IPS-NIHi11 (cell line): ENCODE data around the gene ARHGAP32.

Source experiments
- DNase-seq: peaks from one replicate; pipeline ENCODE4 v3.0.0; 2012; ENCODE audit warnings: mixed read lengths, low spot score

Gene ARHGAP32

DNA sequence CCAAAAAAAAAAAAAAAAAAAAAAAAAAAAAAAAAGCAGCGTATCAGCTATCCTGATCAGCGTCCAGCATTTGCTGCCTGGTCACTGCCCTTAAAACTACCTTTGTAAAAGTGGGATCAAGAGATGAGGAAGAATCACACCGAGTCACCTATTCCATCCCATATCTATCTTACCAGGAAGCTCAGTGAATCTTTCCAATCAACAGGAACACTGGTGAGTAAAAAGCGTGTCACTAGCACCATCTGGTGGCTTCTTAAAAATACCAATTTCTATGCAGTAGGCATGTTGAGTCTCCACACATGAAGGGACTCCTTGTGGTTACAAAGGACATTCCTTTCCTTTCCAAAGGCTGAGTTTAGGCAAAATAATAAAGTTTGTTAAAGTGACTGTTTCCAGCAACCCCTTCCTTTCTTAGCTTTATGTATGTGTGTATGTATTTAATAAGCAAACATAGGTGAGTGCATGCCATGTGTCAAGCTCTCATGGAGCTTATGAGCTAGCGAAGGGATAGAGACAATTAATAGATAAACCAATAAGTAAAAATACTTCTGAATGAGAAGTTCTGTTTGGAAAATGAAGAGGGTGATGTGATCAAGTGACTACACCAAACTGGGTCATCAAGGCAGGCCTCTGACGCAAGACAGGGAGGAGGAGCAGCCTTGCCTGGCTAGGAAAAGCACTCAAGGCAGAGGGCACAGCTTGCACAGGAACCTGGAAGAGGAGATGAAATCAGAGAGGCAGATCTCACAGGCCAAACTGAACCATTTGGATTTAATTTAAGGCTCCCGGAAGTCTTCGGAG is 235.5 kb downstream of the ARHGAP32 start:
- peak; percentile 81 for DNase-seq

DNA sequence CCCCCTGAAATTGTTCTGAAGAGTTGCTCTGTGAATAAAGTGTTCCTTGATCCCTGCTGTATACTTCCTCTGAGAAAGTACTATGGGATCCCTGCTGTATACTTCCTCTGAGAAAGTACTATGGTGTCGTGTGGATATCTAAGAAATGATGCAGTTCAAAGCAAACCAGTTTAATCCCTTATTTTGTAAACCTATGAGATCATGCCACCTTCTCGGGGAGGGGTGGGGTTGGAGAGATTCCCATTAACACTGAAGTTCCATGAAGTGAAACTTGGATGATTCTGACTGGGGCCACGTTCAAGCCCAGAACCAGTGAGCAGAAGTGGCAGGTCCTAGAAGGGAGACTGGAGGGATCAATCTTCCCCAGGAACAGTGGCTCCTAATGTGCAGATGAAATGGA is 236.5 kb downstream of the ARHGAP32 start:
- DNase-seq = no peak

- DNase-seq = no peak
Measured at GRCh38 chr11:128953151-128953550, 239.0 kb downstream of the ARHGAP32 start.

GRCh38 chr11:128949791-128950454 is 242.2 kb downstream of the ARHGAP32 start:
- no peak for DNase-seq

GRCh38 chr11:128948583-128948982 is 243.5 kb downstream of the ARHGAP32 start:
- DNase-seq = peak; percentile 47

GRCh38 chr11:128947773-128948172 is 244.4 kb downstream of the ARHGAP32 start:
- no peak for DNase-seq

GRCh38 chr11:128946648-128947047 is 245.5 kb downstream of the ARHGAP32 start:
- no peak for DNase-seq

DNA sequence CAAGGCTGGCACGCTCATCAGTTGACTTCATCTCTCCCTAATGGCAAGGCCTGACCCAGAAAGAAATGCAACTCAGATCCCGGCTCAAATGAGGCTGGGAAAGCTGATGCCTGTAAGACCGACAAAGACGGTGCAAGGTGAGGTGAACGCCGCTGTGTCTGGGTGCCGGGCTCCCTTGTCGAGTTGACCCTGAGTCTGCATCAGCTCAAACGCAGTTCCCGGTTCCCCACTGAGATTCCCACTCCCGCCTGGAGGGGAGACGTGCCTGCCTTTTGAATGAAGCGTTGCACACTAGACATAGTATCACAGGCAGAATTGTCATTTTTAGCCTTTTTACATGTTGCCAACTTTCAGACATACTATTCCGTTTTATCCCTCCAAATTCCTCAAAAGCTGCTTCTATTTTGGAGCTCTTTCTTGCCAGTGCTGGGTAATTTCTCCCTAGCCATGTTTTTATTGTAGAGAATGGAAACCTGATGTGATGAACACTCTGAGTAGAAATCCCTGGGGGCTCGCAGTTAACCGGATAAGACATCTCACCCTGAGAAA is 248.6 kb downstream of the ARHGAP32 start:
- DNase-seq = no peak

DNA sequence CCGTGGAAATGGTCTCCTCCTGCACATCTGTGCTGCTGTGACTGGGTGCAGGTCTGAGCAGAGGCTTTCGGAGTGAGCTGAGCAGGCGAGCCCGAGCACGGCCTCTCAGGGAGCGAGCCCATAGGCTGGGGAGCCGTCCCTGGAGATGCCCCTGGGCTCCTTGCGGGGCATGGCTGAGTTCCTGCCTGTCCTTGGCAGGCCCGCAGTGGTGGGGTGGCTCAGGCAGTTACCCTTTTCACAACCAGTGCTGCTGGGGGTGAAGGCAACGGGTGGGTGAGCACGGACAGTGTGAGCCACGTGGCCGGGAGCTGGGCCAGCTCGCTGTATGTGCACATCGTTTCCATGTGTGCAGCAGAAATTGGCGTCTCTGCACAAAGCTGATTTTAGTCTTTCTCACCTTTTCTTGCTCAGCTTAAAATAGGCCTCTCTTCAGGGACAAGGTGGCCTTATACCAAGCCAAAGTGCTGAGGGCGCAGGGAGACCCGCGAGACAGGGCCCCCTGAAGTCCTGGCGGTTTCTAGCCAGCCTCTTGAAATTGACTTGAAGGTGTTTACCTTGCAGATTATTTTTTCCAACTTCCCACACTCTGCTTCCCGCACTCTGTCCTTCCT is 249.2 kb downstream of the ARHGAP32 start, which contains the start of gene TP53AIP1:
TP53AIP1 (minus strand) TSS at position 55 of the 611 bp plus-strand sequence. CDS start 5,053 bp downstream, outside the sequence.
- no peak for DNase-seq

DNA sequence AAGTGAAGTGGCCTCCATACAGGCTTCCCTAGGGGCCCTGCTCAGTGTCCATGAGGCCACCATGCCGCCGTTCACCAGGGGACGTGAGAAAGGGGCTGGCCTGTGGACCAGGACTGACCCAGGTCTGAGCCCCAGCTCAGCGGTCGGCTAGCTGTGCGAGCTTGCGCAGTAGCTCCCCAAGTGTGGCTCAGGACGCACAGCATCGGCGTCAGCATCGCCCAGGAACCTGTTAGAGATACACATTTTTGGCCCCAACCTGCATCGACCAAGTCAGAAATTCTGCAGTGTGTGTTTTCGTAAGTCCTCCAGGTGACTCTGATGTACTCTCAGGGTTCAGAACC is 249.9 kb downstream of the ARHGAP32 start:
- no peak for DNase-seq

DNA sequence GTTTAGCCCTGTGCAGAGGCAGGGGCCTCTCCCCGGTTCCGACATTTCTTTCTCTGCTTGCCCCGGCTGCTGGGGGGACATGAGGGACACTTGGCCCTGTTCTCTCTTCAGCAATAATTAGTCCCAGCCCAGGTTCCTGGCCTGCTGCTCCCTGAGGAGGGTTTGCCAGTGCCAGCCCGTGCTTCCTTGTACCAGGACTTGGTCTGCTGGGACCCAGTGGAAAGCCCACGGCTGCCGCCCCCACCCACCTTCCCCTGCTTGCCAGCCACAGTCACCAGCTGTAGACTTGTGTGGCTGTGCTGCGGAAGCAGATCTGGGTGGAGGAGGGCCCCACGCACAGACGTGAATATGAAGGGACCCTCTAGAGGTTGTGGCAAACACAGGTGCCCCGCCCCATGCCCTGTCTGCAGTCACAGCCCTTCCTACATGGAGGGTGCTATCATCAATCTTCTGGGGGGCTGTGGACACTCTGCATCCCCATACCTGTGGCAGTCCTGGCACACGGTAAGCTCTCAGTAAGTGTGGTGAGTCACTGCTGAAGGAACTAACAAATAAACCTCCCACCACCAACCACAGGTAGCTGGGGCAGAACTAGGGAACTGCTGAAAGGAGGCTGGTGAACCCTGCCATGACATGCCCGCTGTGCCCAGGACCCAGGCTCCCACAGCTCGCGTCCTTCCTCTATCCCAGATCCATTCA is 250.4 kb downstream of the ARHGAP32 start:
- no peak for DNase-seq

DNA sequence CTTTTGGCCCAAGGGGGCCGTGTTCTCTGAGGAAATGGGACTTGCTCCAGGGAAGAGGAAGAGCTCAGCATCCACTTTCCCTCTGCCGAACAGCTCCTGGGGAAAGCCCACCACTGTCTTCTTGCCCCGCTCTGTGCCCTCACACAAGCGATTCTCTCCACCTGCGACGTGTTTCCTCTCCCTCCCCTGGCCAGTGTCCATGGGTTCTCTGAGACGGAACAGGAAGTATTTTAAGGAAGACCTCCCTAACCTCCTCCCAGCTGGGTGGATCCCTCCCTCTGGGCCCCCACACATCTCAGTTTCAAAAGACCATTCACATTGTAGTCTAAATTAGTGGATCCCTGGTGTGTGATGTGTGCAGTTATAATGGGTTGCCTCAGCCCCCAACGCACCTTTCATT is 251.0 kb downstream of the ARHGAP32 start:
- no peak for DNase-seq

DNA sequence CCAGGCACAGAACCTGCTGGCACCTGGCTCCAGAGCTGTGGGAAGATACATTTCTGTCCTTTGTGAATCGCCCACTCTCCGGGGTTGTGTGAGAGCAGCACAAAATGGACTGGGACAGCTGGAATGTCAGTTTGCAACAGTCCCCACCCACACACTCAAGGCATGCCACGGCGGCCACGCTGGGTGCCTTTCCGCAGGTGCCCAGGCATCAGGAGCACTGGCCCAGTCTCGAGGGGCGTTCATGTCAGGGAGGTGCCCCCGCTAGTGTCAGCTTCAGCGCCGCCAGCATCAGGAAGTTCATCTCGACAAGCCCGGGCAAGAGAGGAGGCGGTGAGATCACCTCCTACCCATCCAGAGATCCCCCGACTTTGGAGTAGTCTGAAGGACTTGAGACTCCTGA is 251.5 kb downstream of the ARHGAP32 start:
- no peak for DNase-seq

- no peak for DNase-seq
Measured at GRCh38 chr11:128940156-128940555, 252.0 kb downstream of the ARHGAP32 start.

GRCh38 chr11:128939591-128939990 is 252.5 kb downstream of the ARHGAP32 start:
- DNase-seq = no peak

DNA sequence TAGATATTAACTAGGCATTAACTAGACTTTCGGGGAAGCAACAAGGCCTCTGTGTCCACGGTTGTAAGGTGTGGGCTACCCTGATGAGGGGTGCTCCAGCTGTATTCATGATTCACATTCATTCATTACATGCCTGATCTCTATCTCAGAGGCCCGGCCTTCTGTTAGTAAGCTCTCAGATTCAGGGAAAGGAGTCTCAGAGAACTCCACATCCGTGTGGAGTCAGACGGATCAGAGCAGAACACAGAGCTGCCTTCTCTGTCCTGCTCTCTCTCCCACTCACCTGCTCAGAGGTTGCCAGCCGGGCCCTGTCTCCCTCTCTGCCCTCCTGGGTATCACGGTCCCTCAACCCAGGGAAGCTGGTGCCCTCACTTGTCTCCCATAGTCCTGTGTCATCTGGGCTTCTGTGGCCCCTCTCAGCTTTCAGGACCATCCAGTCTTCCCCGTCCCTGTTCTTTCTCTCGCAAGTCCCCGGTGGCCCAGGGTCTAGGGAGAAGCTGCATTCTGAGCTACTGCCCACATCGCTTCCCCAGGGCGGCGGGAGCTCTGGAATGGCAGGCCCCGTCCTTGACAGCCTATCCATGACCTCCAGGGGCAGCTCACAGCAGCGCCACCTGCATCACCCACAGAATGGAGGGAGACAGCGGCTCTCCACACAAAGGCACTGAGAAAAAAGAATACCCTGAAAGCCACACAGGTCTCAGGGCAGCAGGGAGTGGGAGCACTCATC is 253.8 kb downstream of the ARHGAP32 start:
- DNase-seq = no peak

DNA sequence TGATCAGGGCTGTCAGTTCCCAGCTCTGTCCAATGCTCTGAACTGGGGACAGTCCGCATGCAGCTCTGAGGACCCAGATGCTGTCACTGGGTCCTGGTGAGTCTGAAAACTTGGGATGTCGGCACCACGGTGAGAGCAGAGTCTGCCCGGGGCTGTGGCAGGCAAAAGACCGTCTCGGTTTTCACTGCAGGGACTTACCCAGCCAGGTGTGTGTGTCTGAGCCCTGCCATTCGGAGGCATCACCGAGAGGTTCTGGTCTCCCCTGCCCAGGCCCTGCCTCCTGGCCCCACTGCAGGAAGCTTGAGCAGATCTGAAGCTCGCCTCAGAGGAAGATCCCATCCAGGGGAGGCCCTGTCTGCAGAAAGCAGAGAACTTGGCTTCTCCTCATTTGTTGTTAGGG is 254.6 kb downstream of the ARHGAP32 start:
- DNase-seq = no peak

DNA sequence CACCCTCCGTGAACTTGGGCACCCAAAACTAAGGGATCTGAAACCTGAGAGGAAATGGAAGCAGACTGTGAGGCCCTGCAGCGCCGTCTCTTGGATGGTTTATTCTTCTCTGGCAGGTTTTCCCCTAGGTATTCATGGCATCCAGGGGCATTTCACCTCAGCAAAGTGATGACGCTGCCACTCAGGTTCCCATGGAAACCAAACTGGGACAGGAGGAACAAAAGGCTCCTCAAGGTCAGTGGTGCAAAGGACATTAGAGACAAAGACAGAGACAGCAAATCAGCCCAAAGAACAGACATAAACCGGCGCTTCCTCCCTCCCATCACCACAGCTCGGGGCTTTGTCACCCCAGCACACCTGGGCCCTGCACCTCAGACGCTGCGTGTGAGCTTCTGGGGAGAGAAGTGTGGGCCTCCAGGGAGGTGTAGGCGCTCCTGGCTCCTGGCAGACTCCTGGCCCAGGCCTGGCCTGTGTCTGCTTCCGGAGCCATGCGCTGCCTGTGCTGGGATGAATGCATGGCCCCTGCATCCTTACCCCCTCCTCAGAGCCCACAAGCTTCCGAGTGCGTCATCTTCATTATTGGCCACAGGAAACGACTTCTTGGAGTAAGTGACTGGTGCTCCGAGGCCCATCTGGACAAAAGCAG is 255.4 kb downstream of the ARHGAP32 start:
- DNase-seq = peak; percentile 75

DNA sequence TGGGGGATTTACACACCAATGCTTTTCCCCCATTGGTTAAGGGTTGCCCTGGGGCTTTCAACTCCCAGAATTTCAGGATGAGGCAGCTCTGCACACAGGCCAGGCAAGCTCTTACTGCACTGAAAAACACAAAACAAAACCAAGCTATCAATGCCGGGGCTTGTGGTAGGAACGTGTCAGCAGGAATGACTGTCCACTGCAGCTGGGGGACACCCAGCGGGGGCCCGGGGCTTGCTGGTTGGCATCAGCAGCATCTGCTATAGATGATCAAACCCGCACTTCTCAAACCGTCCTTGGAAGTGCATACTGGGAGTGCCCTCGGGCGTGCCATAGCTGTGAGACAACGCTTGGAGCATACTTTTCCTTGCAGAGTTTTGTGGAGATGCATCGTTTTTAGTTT is 257.2 kb downstream of the ARHGAP32 start:
- DNase-seq = no peak

DNA sequence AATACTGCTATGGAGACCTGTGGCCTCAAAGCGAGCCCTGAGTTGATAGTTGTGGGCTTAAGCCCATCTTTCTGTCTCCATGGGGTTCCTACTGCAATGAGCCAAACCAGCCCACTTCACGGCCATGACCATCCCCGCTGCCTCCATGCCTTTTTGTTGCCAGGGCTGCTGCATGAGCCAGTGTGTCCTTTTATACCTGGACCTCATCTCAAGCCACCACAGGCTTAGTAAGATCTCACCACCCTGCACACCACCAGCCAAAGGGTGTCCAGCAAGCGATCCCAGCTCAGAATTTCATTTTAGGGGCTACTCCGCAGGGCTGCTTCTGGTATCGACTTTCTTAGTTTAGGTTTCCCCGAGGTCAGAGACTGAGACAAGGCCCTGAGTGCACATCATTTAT is 257.8 kb downstream of the ARHGAP32 start:
- no peak for DNase-seq
